NCI-H345 treated with DMSO at 0.1 percent for 48 hours (cell line): ENCODE measurements around the gene MFNG.

ENCODE experiments used
- DNase-seq: peaks from one replicate; lab custom pipeline; 2025; ENCODE audit not compliant: unreplicated experiment; lab: John Stamatoyannopoulos, UW

MFNG gene

GRCh38 chr22:37514526-37515051, 28.4 kb upstream of the MFNG start:
- no peak for DNase-seq

DNA sequence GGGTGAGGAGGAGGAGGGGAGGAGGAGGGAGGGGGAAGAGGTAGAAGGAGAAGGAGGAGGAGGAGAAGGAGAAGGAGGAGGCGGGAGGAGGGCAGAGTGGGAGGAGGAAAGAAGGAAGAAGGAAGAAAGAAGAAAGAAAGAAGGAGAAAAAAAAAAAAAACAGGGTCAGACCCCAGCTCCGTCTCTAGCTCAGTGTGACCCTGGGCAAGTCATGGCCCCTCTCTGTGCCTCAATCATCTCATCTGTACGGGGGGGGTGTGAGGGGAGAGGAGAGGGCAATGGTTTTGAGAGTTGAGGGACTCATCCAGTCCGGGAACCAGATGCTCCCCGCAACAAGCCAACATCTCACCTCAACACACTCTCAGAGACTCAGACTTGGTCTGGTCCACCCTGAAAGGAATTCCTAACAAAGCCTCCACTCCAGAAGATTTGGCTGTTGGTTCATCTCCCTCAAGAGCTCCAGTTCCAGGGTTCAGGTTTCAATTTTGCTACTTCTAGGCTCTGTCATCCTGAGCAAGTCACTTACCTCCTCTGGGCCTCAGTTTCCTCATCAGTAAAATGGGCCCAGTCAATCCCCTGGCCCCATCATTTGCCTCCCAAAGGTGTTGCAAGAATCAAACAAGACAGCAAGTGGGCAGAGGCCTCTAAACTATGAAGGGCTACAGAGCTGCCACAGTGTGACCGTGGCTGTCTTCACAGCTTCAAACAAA, 25.4 kb upstream of the MFNG start:
- no peak for DNase-seq

GRCh38 chr22:37510091-37510490, 23.9 kb upstream of the MFNG start:
- no peak for DNase-seq

GRCh38 chr22:37509059-37509860, 23.1 kb upstream of the MFNG start:
- no peak for DNase-seq

DNA sequence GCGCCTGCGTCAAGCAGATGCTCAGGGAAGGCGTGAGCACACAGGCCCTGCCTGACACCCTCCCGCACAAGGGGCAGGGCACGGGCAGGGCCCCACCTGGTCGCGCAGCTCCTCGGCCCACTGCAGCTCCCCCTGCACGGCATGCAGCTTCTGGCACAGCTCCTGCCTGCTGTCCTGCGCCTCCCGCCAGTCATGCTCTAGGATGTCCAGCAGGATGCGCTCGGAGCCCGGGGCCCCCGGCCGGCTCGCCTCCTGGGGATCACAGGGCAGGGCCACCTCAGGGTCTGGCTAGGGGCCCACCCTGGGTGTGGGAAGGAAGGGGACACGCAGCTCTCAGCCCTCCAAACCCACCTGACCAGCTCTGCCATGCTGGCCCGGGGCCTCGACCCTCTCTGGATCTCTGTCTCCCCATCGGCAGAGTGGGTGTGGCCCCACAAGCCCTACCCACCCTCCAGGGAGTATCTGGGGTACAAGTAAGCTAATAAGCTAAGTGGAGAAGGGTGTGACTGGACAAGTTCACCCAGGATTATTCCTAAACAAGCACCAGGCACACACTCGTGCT, 22.3 kb upstream of the MFNG start:
- DNase-seq: no peak

- DNase-seq: no peak
Observed at GRCh38 chr22:37507731-37508130, 21.5 kb upstream of the MFNG start.

DNA sequence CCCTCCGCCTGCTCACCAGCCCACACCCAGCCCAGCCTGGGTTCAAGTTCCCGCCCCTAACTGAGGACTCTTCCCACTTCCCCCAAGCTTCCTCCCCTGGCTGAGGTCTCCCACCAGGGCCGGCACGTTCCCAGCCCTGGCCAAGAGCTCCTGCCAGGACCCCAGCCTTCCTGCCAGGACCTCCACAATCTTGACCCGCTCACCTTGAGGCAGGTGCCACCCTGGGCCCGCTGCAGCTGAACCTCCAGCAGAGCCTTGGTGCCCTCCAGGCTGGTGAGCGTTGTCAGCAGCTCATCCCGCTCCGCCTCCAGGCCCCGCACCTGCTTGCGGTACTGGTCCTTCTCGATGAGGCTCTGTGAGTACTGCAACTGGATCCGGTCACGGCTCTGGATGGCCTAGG, 19.8 kb upstream of the MFNG start:
- DNase-seq: no peak

DNA sequence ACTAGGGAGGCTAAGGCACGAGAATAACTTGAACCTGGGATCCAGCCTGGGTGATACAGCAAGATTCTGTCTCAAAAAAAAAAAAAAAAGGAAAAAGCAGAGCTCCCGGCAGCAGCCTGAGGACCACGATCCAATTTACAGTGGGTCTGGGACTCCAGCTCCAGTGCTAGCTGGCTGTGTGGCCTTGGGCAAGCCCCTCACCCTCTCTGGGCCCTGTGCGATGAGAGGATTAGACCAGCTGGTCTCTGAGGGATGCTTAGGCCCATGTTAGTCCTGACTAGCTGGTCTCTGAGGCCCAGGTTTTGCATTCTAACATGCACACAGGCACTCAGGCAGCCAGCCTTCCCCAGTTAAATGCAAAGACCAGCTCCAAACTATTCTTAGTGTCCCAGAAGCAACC, 19.4 kb upstream of the MFNG start:
- DNase-seq: no peak

GRCh38 chr22:37504964-37505363, 18.8 kb upstream of the MFNG start:
- no peak for DNase-seq

GRCh38 chr22:37503850-37504249, 17.7 kb upstream of the MFNG start:
- no peak for DNase-seq

GRCh38 chr22:37503183-37503683, 17.0 kb upstream of the MFNG start:
- no peak for DNase-seq

GRCh38 chr22:37502342-37503182, 16.4 kb upstream of the MFNG start:
- no peak for DNase-seq

- no peak for DNase-seq
Observed at GRCh38 chr22:37501610-37502341, 15.6 kb upstream of the MFNG start.

DNA sequence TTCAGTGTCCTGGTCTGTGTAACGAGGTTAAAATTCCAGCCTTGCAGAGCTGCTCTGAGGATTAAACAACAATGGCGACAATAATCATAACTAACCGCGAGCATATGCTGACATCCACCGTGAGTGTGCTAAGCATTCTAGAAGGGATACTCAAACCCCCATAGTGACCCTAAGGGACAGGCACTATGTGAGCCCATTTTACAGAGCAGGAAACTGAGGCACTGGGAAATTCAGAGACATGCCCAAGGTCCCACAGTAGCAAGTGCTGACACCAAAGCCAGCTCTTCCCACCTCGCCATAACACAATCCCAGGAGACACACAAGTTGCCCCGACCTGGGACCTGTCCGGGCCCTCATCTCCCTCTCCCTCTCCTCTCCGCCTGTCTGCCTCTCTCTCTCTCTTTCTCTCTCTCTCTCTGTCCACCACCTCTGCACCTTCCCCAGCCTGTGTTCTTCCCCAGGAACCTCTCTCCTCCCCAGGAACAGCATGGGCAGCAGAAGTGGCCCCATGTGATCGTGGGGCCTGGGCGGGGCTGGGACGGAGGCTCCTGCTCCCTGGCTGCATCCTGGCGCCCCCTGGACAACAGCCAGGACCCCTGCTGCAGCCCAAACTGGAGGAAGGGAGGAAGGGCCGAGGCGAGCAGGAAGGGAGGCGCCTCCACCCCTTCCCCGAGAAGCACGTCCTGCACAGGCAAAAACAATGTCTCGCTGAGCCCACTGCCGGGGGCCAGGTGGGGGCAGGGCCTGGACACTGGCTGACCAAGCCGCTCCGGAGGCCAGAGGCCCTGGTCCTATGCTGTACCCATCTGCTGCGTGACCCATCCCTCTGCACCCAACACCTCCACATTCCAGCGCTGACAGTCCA, 14.8 kb upstream of the MFNG start:
- no peak for DNase-seq

DNA sequence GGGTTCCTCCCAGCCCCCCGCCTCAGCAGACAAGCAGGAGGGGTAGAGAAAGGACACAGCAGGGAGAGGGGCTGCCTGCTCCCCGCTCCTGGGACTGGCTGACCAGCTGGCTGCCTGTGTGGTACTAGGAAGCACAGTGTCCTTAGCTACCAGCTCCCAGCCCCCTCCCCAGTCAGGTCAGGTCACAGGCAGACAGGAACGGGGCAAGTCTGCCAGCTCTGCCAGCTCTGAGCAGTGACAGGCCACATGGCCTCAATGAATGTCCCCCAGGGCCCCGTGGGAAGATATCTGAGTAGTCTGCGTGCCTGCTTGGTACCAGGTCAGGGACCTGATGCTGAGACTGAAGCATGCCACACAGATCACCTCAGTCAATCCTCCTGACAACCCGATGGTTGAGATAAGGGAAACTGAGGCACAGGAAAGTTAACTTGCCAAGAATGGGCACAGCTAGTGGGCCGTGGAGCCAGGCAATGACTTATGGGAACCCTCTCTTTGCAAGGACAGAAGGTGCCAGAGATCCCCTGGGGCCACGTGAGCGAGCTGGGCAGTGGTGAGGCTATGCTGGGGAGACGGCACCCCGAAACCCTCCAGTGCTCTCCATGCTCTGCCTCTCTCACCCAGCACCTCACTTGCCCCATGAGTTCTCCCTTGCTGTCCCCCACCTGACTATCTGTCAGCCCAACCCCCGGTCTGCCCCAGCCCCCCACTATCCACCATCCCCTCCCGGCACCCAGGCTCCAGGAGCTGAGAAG, 13.8 kb upstream of the MFNG start:
- DNase-seq: no peak

- no peak for DNase-seq
Observed at GRCh38 chr22:37499027-37499707, 13.0 kb upstream of the MFNG start.

DNA sequence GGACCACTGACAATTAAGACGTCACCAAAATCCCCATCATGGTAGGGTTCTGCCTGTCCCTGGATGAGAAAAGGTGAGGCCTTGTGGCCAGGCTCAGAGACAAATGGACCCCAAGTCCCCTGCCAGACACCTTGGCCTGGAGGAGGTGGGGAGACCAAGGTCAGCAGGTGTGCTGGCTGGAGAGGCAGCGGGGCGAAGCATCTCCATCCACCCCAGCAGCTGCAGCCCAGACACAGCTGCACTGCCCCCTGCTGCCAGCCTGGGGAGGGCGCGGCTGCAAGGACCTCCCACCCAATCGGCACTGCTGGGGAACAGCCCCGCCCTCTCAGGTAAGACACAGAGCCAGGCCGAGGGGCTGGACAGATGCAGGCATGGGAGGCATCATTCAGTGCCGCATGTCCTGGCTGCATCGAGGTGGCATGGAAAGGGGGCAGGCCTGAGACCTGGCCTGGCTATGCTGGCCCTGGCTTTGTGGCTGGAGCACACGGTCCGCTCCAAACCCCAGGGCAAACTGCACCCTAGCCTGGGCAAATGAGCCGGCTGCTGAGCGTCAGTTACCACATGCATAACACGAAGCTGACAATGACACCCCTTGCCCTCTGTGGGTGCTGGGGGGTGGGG, 12.2 kb upstream of the MFNG start:
- DNase-seq: no peak
